HG02678 (cell line): ENCODE measurements around the gene DMD.

Experiments used
- ATAC-seq: cut with Tn5 transposase; IDR thresholded peaks from one replicate; pipeline ENCODE4 v1.9.1; 2021; ENCODE audit warnings: mild to moderate bottlenecking, moderate library complexity; ENCODE audit not compliant: unreplicated experiment

DMD gene

GRCh38 chrX:33045245-33045644 is 166.1 kb downstream of the DMD start:
- no peak for ATAC-seq

- no peak for ATAC-seq
These were observed 170.2 kb downstream of the DMD start for GRCh38 chrX:33041141-33041540.

GRCh38 chrX:33032700-33033099 is 178.6 kb downstream of the DMD start:
- ATAC-seq = no peak

DNA sequence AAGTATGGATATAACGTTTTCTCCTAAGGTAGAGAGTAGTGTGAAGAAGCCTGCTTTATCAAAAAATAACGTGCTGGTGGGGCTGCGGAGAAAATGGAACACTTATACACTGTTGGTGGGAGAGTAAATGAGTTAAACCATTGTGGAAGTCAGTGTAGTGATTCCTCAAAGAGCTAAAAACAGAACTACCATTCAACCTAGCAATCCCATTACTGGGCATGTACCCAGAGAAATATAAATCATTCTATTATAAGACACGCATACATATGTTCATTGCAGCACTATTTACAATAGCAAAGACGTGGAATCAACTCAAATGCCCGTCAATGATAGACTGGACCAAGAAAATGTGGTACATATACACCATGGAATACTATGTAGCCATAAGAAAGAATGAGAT is 196.4 kb downstream of the DMD start:
- ATAC-seq = no peak

GRCh38 chrX:33014086-33014485 is 197.3 kb downstream of the DMD start:
- no peak for ATAC-seq

DNA sequence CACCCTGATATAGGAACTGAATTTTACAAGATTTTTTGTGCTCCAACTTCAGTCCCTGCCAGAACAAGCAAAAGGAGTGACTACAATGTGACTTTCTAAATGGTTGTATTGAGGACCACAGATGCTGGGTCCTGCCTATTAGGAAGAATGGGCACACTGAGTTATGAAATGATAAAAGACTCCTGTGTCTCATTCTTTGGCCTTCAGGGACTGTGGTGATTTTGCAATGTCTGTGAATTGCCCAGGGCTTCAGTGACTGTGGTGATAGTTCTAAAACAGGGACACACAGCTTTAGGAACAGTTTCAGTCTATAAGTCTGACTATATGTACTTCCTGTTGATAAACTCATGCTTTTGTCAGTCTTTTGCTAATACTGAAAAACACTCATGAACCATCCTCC is 210.2 kb downstream of the DMD start:
- ATAC-seq = no peak

GRCh38 chrX:32998776-32999175 is 212.6 kb downstream of the DMD start:
- no peak for ATAC-seq

DNA sequence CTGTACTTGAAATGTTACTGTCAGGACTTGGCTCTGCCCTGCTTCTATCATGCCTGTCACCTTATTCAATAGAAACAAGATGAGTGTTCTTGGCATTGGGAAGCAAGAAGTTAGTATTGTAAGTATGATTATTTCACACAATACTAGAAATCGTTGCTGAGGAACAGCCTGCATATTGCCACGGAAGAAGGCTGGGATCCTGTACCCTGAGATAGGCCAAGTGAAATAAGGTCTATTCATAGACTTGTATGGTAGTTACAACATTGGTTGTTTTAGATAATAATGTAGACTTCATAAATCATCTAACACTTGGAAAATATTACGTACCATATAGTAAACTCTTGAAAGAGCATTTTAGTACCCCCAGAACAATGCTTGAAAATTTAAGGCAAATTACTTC is 215.9 kb downstream of the DMD start:
- ATAC-seq = no peak

GRCh38 chrX:32987142-32987541 is 224.2 kb downstream of the DMD start:
- no peak for ATAC-seq

GRCh38 chrX:32985544-32985943 is 225.8 kb downstream of the DMD start:
- ATAC-seq = no peak

- no peak for ATAC-seq
These were observed 244.5 kb downstream of the DMD start for GRCh38 chrX:32966821-32967355.

DNA sequence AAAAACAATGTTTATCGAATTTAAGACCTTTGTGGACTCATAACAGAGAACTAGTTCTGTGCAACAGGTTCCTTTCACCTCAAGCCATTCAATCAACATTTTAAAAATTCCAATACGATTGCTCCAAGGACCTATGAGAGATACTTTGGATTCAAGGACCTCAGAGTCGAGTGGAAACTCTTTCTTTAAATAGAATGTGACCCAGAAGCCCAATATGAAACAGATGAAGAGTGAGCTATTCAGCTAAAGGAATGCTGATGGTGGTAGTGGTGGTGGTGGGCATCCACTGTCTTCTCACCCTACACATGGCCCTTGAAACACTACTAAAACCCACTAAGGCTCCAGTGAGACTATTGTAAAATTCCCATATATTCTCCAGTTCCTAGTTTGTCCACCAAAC is 257.2 kb downstream of the DMD start:
- ATAC-seq = no peak

GRCh38 chrX:32948130-32948529 is 263.2 kb downstream of the DMD start:
- no peak for ATAC-seq

DNA sequence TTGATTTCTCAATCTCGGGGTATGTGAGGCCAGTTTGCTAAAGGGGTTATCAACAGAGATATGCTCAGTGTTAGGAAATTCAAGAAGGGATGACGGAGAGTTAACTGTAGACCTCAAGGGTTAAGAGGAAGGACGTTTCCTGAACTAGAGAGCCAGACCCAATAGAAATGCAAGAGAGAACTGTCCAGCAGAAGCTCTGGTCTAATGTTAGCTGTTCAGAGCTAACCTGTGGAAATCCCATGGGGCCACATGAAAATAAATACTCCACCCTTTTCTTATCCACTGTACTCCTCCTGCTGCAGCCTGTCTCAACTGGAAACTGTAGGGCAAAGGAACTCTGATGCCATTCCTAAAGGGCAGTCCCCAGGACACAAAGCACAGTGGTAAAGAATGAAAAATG is 274.3 kb downstream of the DMD start:
- ATAC-seq = no peak

- no peak for ATAC-seq
These were observed 277.8 kb downstream of the DMD start for GRCh38 chrX:32933548-32933947.

GRCh38 chrX:32929040-32929439 is 282.3 kb downstream of the DMD start:
- ATAC-seq = no peak

- ATAC-seq = no peak
These were observed 315.3 kb downstream of the DMD start for GRCh38 chrX:32896088-32896487.

DNA sequence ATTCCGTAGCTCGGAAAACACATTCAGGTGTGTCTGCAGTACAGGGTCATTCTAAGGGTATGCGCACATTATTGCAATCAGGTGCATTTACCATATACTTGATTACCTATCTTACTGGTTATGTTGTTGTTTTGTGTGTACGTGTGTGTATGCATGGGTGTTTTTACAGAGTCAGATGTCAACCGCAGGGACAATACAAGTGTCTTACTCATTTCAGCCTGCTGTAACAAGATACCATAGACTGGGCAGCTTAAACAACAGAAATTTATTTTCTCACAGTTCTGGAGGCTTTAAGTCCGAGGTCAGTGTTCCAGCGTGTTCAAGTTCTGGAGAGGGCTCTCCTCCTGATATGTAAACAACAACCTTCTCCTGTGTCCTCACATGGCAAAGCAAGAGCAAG is 316.7 kb downstream of the DMD start:
- no peak for ATAC-seq

DNA sequence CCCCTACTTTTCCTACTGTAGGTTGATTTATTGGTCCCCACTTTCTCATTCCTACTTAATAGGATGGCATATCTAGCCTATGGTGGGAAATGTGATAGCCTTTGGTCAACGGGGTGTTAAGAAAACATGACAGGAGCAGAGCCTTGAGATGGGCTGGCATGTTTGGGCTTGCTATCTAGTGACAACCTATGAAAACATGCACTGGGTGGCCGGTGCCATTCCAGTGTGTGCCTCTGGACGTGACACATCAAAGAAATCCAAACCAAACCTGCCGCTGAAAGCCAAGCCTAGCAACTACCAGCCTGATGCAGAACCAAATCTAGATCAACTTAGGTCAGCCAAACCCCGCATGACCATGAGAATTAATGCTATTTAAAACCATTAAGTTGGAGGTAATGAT is 317.6 kb downstream of the DMD start:
- no peak for ATAC-seq

- ATAC-seq = no peak
These were observed 333.8 kb downstream of the DMD start for GRCh38 chrX:32877592-32877991.

DNA sequence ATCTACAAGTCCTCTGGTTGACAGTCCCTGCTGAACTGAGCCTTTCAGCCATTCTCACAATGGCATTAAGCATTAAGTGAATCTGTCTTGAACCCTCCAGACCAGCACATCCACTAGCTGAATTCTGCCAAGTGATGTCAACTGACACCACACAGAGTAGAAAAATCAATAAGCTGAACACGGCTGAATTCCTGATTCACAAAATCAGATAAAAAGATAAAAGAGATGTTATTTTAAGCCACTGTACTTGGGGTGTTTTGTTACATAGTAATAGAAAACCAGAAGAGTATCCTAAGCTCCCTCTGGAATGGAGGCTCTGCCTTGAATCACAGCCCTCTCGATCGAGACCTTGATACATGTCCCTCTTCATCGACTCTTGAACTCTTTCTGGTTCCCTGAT is 336.5 kb downstream of the DMD start:
- no peak for ATAC-seq

- no peak for ATAC-seq
These were observed 337.6 kb downstream of the DMD start for GRCh38 chrX:32873786-32874185.

DNA sequence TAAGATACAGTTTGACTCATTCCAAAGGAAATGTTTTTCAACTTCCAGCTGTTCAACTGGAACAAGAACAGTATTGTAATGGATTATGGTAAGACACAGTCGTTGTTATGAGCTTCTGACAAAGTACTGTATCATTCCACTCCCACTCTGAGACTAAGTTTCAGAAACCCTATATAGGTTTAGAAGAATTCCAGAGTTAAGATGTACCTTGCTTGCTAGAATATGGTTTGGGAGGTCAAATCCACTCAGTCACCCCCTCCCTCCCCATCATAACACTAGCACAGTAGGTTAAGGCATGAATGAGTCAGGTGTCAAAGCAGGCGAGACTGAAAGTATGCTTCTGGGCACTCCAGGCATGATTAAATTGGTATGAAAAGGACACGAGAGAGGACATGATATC is 339.7 kb downstream of the DMD start:
- no peak for ATAC-seq

GRCh38 chrX:32868524-32868895 is 342.8 kb downstream of the DMD start:
- no peak for ATAC-seq
